IMR-90 (cell line): Measurements from ENCODE around the gene NAV2. TPM values are rescaled to one million over a fixed set of nuclear protein-coding genes. Genes with fewer than 3 reads are reported as not detected.

Experiments used
- ATAC-seq: fragments of 200-7000 bp; cut with Tn5 transposase; 2 replicates; pipeline ENCODE4 v1.9.1; 2020; ENCODE audit warnings: low read depth, mild to moderate bottlenecking, moderate library complexity
- BruUV-seq: library from RNA; stranded (reverse); fragments of 400-500 nt; replicated peaks from 2 replicates; lab custom pipeline; 2021; lab: Mats Ljungman, UMichigan
- CTCF ChIA-PET: fragments of 300-600 bp; formaldehyde crosslinking; extraction: SDS; loops from one replicate; lab custom pipeline; 2021; ENCODE audit warnings: antibody characterized with exemption; lab: Yijun Ruan, JAX
- POLR2A ChIA-PET: fragments of 300-600 bp; sonication (Branson Sonifier 250); formaldehyde crosslinking; loops from one replicate; lab custom pipeline; 2022; ENCODE audit warnings: antibody characterized with exemption; ENCODE audit not compliant: unreplicated experiment; lab: Charles Lee
- DNase-seq: peaks from one replicate; pipeline ENCODE4 v3.0.0; 2013
- H2AFZ ChIP-seq: replicated peaks from 2 replicates; pipeline ENCODE3; 2013; ENCODE audit warnings: low read length, mild to moderate bottlenecking; ENCODE audit not compliant: poor library complexity
- H2AK5ac ChIP-seq: 2 replicates; pipeline ENCODE4 v1.6.1; 2013; ENCODE audit warnings: low read depth, low read length, inconsistent platforms
- H2AK9ac ChIP-seq: replicated peaks from 2 replicates; pipeline ENCODE3; 2013; ENCODE audit warnings: mild to moderate bottlenecking, low read depth, low read length, moderate library complexity; ENCODE audit not compliant: poor library complexity
- H2BK120ac ChIP-seq: 2 replicates; pipeline ENCODE4 v1.6.1; 2013; ENCODE audit warnings: low read depth, low read length, inconsistent platforms
- H2BK15ac ChIP-seq: 3 replicates; pipeline ENCODE4 v1.6.1; 2013; ENCODE audit warnings: low read depth, low read length, inconsistent platforms
- H2BK20ac ChIP-seq: 2 replicates; pipeline ENCODE4 v1.6.1; 2013; ENCODE audit warnings: low read depth, mild to moderate bottlenecking, inconsistent platforms, low read length, moderate library complexity
- H2BK5ac ChIP-seq: 2 replicates; pipeline ENCODE4 v1.6.1; 2013; ENCODE audit warnings: mild to moderate bottlenecking, low read depth, low read length, inconsistent platforms; ENCODE audit not compliant: poor library complexity, severe bottlenecking
- H3K14ac ChIP-seq: replicated peaks from 2 replicates; pipeline ENCODE4 v1.6.1; 2013; ENCODE audit warnings: low read depth, low read length, inconsistent platforms
- H3K18ac ChIP-seq: 2 replicates; pipeline ENCODE4 v1.6.1; 2013; ENCODE audit warnings: low read depth, low read length, control low read depth
- H3K23ac ChIP-seq: 2 replicates; pipeline ENCODE4 v1.6.1; 2013; ENCODE audit warnings: low read depth, low read length, inconsistent platforms
- H3K27ac ChIP-seq: 2 replicates; pipeline ENCODE4 v1.5.1; 2013; ENCODE audit warnings: mild to moderate bottlenecking, control low read depth, low read length; ENCODE audit not compliant: insufficient read depth
- H3K27me3 ChIP-seq: 2 replicates; pipeline ENCODE4 v1.6.1; 2013; ENCODE audit warnings: low read length; ENCODE audit not compliant: control insufficient read depth, insufficient read depth
- H3K36me3 ChIP-seq: 2 replicates; pipeline ENCODE4 v1.6.1; 2013; ENCODE audit warnings: low read length, mixed read lengths; ENCODE audit not compliant: control insufficient read depth, insufficient read depth
- H3K4ac ChIP-seq: 2 replicates; pipeline ENCODE4 v1.6.1; 2013; ENCODE audit warnings: low read depth, low read length, inconsistent platforms
- H3K4me1 ChIP-seq: 2 replicates; pipeline ENCODE4 v1.6.1; 2013; ENCODE audit warnings: low read length, mixed read lengths; ENCODE audit not compliant: control insufficient read depth, insufficient read depth
- H3K4me2 ChIP-seq: 2 replicates; pipeline ENCODE4 v1.6.1; 2013; ENCODE audit warnings: low read depth, mild to moderate bottlenecking, control low read depth, low read length, moderate library complexity
- H3K4me3 ChIP-seq: 2 replicates; pipeline ENCODE4 v1.5.1; 2013; ENCODE audit warnings: low read depth, mild to moderate bottlenecking, control low read depth, low read length, moderate library complexity; ENCODE audit not compliant: insufficient read depth
- H3K56ac ChIP-seq: 2 replicates; pipeline ENCODE4 v1.6.1; 2013; ENCODE audit warnings: low read length, inconsistent platforms; ENCODE audit not compliant: insufficient read depth; ENCODE audit errors: extremely low read depth
- H3K79me1 ChIP-seq, 2 experiments: 2 replicates each; pipeline ENCODE4 v1.6.1; 2013; ENCODE audit warnings: low read length in 2 of 2, inconsistent platforms in 1 of 2, low read depth in 1 of 2
- H3K9ac ChIP-seq: 2 replicates; pipeline ENCODE4 v1.6.1; 2013; ENCODE audit warnings: low read depth, low read length, control low read depth
- H3K9me1 ChIP-seq: 2 replicates; pipeline ENCODE4 v1.6.1; 2013; ENCODE audit warnings: low read length, inconsistent platforms; ENCODE audit not compliant: insufficient read depth
- H3K9me3 ChIP-seq: 2 replicates; pipeline ENCODE4 v1.6.1; 2013; ENCODE audit warnings: low read length; ENCODE audit not compliant: control insufficient read depth, insufficient read depth
- H4K20me1 ChIP-seq: 2 replicates; pipeline ENCODE4 v1.6.1; 2013; ENCODE audit warnings: low read length, inconsistent platforms; ENCODE audit not compliant: insufficient read depth
- H4K5ac ChIP-seq: 2 replicates; pipeline ENCODE4 v1.6.1; 2013; ENCODE audit warnings: mild to moderate bottlenecking, low read depth, low read length, control low read depth
- H4K8ac ChIP-seq, 2 experiments: 2 replicates each; pipeline ENCODE4 v1.6.1; 2013; ENCODE audit warnings: low read depth in 2 of 2, low read length in 2 of 2, control low read depth in 1 of 2, inconsistent platforms in 1 of 2
- H4K91ac ChIP-seq: 2 replicates; pipeline ENCODE4 v1.6.1; 2013; ENCODE audit warnings: low read depth, low read length, inconsistent platforms; ENCODE audit not compliant: insufficient read depth
- CTCF ChIP-seq: conservative IDR thresholded peaks from 2 replicates; pipeline ENCODE4 v1.5.1; 2012; ENCODE audit warnings: mild to moderate bottlenecking, low read depth, low read length, improper control_type of control experiment
- ELK1 ChIP-seq: fragments of 150-350 bp; IDR thresholded peaks from 2 replicates; pipeline ENCODE4 v1.6.1; 2016; ENCODE audit warnings: low read depth, mild to moderate bottlenecking, low read length, moderate library complexity, borderline replicate concordance
- FOS ChIP-seq: fragments of 150-350 bp; IDR thresholded peaks from 2 replicates; pipeline ENCODE4 v1.6.1; 2016; ENCODE audit warnings: low read depth, low read length
- MAZ ChIP-seq: IDR thresholded peaks from 2 replicates; pipeline ENCODE4 v1.6.1; 2012; ENCODE audit warnings: low read depth, mild to moderate bottlenecking, low read length, improper control_type of control experiment, moderate library complexity, borderline replicate concordance
- POLR2A ChIP-seq: IDR thresholded peaks from 2 replicates; pipeline ENCODE4 v1.6.1; 2012; ENCODE audit warnings: mild to moderate bottlenecking, low read depth, low read length
- SMC3 ChIP-seq: fragments of 150-350 bp; IDR thresholded peaks from 2 replicates; pipeline ENCODE4 v1.6.1; 2016; ENCODE audit warnings: low read depth, mild to moderate bottlenecking, antibody characterized with exemption, low read length, moderate library complexity
- WGBS, 2 experiments: methylation state at CpG; one replicate each; pipeline versions ENCODE4 v1.1.5 to v1.1.7; 2013; ENCODE audit warnings: missing lambda C conversion rate in 2 of 2; ENCODE audit not compliant: insufficient read length in 1 of 2; ENCODE audit errors: extremely low coverage in 2 of 2; 5-methylcytosine and 5-hydroxymethylcytosine counted together
- dilution Hi-C: fragments of 300-500 bp; cut with HindIII; formaldehyde crosslinking; loops from one replicate; pipeline ENCODE4 v1.14.3; 2018; ENCODE audit warnings: low sequenced_read_pairs; ENCODE audit not compliant: unreplicated experiment
- in situ Hi-C: fragments of 300-500 bp; cut with MboI; formaldehyde crosslinking; loops from 3 replicates; pipeline ENCODE4 v1.14.3; 2019; ENCODE audit warnings: low sequenced_read_pairs, inconsistent platforms, mixed read lengths
- intact Hi-C: fragments of 100-400 bp; cut with micrococcal nuclease; formaldehyde crosslinking; loops from 2 replicates; pipeline ENCODE4 v1.10.0; 2022
- polyA plus RNA-seq, 3 experiments: library from polyadenylated mRNA; depleted of rRNA; stranded (reverse); fragments of >200 nt; gene quantifications; 2 replicates each; pipeline ENCODE4 v1.2.3, GENCODE V29; 2012; ENCODE audit warnings: low replicate concordance in 1 of 3
- total RNA-seq: library from RNA; depleted of rRNA; stranded (reverse); fragments of >200 nt; gene quantifications from 2 replicates; pipeline ENCODE4 v1.2.3, GENCODE V29; 2012

Gene NAV2
- total and polyA plus RNA-seq, 2 of the 4 experiments (the other 2 are of a cell fraction), result 4.5 to 12.6 TPM

- intact Hi-C loops (no loop called here), dilution Hi-C loops (no loop called here), in situ Hi-C loops (no loop called here)
- Histone ChIP-seq H2BK120ac (no peak overlapping the region), H2BK15ac (no peak overlapping the region), H4K8ac (no peak overlapping the region; a peak in 1 of 4 replicates), H3K27me3 (no peaks in the 10 kb centered on the region), H3K4ac (no peak overlapping the region), H3K9me3 (no peaks in the 10 kb centered on the region), H3K27ac (no peak overlapping the region), H3K56ac (no peak overlapping the region), H3K4me1 (peaks cover 14% of the 10 kb centered on the region), H3K79me1 (peaks cover 13 to 18% of the 10 kb centered on the region in 2 experiments; a peak in 3 of 4 replicates), H3K9ac (no peak overlapping the region), H3K14ac (no peak overlapping the region), H4K91ac (no peak overlapping the region), H3K4me3 (no peak overlapping the region), H4K20me1 (no peaks in the 10 kb centered on the region; the same call in 1 of the 2 replicates), H2BK20ac (no peak overlapping the region), H2BK5ac (no peak overlapping the region), H3K9me1 (peaks cover 3% of the 10 kb centered on the region; the same call in 1 of the 2 replicates), H2AK9ac (no peak overlapping the region), H3K23ac (no peak overlapping the region), H2AFZ (no peak overlapping the region), H3K18ac (no peak overlapping the region), H3K4me2 (no peak overlapping the region), H2AK5ac (no peak overlapping the region), H3K36me3 (no peaks in the 10 kb centered on the region), H4K5ac (no peak overlapping the region)
- WGBS, 2 experiments, result no CpG with 5 or more reads among the region's 3 CpGs
- DNase-seq (no peak), ATAC-seq (no peak)
- no TSS peak for BruUV-seq
- ChIA-PET CTCF (interaction anchor here (0.8 kb wide), 1 partner anchor 43 kb away, joined by 3 read pairs; no protein-coding TSS in a partner anchor), POLR2A (no interaction called here)
- TF ChIP-seq POLR2A (no peak), ELK1 (no peak), SMC3 (no peak), FOS (no peak), MAZ (no peak), CTCF (no peak)
Measured at GRCh38 chr11:20016526-20016925, 303.9 kb downstream of the NAV2 start.
